ENCODE measurements around the gene ANO5. TPM values are rescaled to one million over a fixed set of nuclear protein-coding genes. Genes with fewer than 3 reads are reported as not detected.
"Not testable (repeated sequence)": the region's sequence is repeated elsewhere in the genome, so short reads cannot be mapped to it uniquely, and the experiment has no call there.

The ANO5 gene
- total RNA-seq, 1 experiment from 2014 or later: 1.8 TPM

DNA sequence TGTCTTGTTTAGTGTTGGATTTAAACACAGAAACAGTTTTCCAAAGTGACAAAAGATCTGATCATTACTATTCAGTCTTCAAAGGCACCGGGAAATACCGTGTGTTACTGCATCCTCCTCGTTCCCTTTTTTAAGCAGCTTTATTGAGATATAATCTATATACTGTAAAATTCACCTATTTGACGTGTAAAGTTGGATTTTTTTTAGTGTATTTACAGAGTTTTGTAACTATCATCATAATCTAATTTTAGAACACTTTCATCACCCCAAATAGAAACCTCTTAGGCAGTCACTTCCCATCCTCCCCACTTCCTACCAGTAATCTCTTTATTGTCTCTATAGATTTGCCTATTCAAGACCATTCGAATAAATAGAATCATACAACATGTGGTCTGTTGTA is 1.4 kb downstream of the ANO5 start:
- in situ Hi-C loops (cut with HindIII; ENCODE audit: low pct_unique_long_range_greater_than_20kb, low sequenced_read_pairs): no loop called here
- DNase-seq (ENCODE audit: low read depth): no peak

DNA sequence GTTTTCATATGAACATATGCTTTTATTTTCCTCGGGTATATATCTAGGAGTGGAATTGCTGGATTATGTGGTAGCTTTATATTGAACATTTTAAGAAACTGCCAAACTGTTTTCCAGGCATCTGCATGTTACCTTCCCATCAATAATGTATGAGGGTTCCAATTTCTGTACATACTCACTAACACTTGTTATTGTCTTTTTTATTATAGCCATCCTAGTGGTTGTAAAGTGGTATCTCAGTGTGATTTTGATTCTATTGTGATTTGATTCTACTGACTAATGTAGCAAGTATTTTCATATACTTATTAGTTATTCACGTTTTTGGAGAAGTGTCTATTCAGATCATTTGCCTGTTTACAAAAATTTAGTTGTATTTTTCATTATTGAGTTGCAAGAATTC is 2.0 kb downstream of the ANO5 start:
- DNase-seq (ENCODE audit: low read depth): no peak
- in situ Hi-C loops (cut with HindIII; ENCODE audit: low pct_unique_long_range_greater_than_20kb, low sequenced_read_pairs): no loop called here

DNA sequence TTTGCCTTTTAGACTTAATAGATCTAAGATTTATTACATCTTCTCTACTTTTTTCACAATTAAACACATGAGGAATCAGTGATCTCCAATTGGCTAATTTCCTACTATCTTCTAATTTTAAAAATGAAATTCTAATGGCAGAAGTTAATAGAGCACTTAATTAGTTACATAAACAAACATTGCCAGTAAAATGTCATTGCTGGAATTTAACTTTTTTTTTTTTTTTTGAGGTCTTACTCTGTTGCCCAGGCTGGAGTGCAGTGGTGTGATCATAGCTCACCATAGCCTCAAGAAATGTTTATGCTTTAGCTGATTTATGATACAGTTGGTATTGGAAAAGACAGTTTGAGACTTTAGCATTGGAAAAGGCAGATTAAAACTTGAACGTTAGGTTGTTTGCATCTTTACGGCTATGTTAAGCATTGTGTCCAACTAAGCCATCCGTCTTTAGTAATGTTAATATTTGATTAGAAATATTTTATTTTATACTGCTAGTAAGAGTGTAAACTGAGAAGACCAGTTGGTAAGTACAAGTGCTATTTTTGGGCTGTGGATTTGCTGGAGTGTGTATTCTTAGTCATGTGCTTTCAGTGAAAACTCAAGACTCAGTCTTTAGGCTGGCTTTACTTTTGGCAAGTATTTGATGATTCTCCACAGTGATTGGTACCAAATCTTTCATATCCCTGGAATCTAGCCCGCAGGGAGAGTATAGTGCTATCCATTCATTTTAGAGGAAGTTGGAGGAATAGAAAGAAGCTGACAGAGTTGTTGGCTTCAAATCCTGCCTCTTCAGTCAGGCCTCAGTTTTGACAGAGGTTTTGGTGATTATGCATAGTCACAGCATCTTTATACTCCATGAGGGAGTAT is 4.5 kb downstream of the ANO5 start:
- in situ Hi-C loops (cut with HindIII; ENCODE audit: low pct_unique_long_range_greater_than_20kb, low sequenced_read_pairs): no loop called here

DNA sequence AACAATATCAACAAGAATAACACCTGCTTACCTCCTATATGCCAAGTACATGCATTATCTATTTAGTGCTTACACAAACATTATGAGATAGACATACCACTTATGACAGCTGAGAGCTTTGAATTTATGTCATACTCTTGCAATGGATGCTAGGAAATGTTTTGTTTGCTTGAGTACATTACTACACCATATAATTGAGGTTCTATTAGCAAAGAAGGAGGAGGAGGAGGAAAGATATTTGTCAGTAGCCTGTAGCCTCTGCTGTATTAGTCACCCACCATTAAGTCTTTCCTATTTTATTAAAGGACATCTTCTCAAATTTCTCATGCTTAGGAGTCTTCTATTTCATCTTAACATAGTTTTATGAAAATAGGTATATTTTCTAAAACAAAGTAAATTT is 6.4 kb downstream of the ANO5 start:
- in situ Hi-C loops (cut with HindIII; ENCODE audit: low pct_unique_long_range_greater_than_20kb, low sequenced_read_pairs): no loop called here
- no peak for DNase-seq (ENCODE audit: low read depth)

More for the DNA sequence above, 4.5 kb downstream of the ANO5 start:
- DNase-seq (ENCODE audit: low read depth): no peak

DNA sequence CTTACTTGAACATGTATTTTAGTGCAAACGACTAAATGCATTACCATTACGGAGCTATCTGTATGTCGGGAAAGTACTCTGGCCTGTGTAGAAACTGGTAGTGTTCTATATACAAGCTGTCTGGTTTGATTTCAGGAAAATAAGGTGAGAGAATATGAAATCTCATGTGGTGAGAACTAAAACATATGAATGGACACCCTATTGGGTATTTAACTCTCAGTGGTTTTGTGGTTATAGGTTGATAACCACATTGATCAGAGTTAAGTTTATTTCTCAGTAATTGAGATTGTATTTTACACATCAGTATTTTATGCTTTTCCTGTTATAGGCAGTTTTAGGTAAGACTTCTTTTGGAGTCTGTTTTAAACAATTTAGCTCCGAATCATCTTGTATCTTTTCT is 10.4 kb downstream of the ANO5 start:
- DNase-seq (ENCODE audit: low read depth): no peak
- in situ Hi-C loops (cut with HindIII; ENCODE audit: low pct_unique_long_range_greater_than_20kb, low sequenced_read_pairs): no loop called here

DNA sequence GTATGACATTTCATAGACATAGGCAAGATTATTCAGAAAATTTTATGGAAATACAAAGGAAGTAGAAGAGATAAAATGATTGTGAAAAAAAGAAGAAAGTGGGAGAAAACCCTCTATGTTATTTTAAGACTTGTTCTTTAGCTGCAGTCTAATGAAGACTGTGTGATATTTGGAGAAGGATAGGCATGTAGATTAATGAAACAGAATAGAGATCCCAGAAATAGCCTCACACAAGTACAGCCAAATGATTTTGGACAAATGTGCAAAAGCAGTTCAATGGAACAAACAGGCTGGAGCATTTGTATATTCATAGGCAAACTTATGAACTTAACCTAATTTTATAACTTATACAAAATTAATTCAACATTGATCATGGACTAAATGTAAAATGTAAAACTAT is 14.3 kb downstream of the ANO5 start:
- in situ Hi-C loops (cut with HindIII; ENCODE audit: low pct_unique_long_range_greater_than_20kb, low sequenced_read_pairs): no loop called here
- DNase-seq (ENCODE audit: low read depth): no peak

DNA sequence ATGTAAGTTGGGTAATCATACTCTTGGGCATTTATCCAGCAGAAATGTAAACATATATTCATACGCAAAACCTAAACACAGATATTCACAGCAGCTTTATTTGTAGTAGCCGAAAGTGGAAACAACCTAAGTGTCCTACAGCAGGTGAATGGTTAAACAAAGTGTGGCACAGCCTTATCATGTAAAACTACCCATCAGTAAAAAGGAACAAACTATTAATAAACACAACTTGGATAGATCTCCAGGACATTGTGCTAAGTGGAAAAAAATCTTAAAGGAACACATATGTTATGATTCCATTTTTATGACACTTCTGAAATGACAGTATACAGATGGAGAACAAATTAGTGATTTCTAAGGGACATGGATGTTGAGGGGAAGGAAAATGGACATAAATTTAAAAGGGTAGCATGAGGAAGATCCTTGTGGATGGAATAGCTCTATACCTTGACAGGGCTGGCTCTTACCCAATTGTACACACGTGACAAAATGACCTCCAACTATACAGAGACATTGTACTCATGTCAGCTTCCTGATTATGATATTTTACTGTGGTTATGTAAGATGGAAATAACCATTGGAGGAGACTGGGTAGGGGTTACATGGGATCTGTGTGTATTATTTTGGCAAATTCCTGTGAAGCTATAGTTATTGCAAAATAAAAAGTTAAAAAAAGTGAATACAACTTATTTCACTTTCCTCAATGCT is 15.4 kb downstream of the ANO5 start:
- in situ Hi-C loops (cut with HindIII; ENCODE audit: low pct_unique_long_range_greater_than_20kb, low sequenced_read_pairs): no loop called here
- DNase-seq (ENCODE audit: low read depth): no peak

DNA sequence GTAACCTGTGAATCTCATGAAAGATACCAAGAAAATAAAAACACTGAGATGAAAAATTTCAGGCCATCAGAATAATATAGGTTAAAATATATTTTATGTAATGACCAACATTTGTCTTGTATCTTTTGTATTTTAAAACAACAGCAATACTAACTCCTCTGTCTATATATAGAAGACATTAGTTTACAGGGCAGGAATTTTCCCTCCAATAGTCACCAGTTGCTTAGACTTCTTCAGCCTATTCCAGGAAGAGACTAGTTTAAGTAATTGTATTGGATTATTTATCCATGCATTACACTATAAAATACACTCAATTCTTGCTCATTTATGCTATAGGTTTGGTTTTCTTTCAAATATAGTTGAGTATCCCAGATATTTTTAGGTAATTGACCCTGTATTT is 24.1 kb downstream of the ANO5 start:
- no peak for DNase-seq (ENCODE audit: low read depth)
- in situ Hi-C loops (cut with HindIII; ENCODE audit: low pct_unique_long_range_greater_than_20kb, low sequenced_read_pairs): no loop called here

DNA sequence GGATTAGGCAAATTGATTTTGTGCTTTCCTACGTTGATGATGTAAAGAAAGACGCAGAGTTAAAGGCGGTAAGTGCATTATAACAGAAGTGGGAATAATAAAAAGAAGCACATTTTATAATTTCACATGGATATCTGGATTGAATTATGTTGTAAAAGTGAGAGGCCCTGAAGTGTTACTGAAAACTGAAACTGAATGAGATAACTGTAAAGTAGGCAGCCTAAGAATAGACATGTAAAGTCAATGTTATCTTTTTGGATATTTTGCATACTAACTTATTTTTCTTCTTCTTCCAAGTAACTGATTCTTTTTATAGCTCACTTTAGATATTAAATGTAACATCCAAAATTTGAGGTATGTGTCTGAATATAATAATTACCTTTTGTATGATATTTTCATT is 28.3 kb downstream of the ANO5 start:
- no peak for DNase-seq (ENCODE audit: low read depth)
- in situ Hi-C loops (cut with HindIII; ENCODE audit: low pct_unique_long_range_greater_than_20kb, low sequenced_read_pairs): no loop called here

DNA sequence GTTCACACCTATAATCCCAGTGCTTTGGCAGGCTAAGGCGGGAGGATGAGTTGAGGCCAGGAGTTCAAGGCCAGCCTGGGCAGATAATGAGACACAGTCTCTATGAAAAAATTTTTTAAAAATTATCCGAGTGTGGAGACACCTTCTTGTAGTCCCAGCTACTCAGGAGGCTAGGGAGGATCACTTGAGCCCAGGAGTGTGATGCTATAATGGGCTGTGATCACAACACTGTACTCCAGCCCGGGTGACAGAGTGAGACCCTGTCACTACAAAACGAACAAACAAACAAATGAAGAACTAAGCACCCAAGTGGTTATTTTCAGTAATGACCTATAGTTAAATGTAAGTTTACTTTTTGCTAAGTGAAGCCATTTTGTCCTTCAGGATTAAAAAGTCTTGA is 32.3 kb downstream of the ANO5 start:
- no peak for DNase-seq (ENCODE audit: low read depth)
- in situ Hi-C loops (cut with HindIII; ENCODE audit: low pct_unique_long_range_greater_than_20kb, low sequenced_read_pairs): no loop called here

DNA sequence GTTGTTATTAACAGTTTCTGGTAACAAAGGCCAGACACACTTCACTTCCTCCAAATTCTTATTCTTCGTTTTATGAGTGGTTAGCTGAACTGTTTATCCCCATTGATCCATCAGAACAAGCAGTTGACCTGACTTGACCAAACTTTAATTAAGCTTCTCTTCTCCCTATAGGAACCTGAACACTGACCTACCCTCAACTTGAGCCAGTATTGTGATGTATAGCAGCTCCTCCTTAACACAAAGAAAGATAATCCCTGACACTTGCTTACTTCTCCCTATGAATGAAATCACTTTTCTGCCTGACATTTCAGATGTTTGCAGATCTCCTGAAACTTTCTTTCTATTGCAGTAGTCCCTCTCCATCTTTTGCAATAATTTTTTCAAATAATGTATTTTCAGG is 41.9 kb downstream of the ANO5 start:
- in situ Hi-C loops (cut with HindIII; ENCODE audit: low pct_unique_long_range_greater_than_20kb, low sequenced_read_pairs): no loop called here
- DNase-seq (ENCODE audit: low read depth): no peak

DNA sequence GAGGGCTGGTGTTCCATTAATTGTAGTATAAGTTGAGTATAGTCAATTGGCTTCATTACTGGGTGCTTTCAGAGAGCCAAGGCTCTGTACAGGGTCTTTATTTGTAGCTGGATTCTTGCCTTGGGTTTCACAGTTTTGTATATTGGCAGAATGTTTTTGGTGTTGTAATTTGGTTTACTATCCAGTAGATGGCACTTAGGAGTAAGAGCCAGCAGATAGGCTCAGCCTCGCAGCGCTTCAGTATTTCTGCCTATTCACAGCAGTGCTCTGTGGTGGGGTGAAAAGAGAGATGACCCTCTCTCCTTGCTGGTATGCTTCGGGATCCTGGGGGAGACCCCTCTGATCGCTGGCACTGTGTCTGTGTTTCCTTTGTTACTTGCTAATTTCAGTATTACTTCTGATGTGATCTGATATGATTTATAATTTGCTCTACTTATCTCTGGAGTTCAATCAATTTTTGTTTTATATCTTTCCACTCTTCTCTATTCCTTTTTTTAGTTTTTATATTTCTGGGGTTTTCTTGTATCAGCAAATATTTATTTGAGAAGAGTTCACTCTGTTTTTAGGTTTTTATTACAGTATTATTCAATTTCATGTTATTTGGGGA is 52.2 kb downstream of the ANO5 start:
- peak; percentile 12 for DNase-seq (ENCODE audit: low read depth)

DNA sequence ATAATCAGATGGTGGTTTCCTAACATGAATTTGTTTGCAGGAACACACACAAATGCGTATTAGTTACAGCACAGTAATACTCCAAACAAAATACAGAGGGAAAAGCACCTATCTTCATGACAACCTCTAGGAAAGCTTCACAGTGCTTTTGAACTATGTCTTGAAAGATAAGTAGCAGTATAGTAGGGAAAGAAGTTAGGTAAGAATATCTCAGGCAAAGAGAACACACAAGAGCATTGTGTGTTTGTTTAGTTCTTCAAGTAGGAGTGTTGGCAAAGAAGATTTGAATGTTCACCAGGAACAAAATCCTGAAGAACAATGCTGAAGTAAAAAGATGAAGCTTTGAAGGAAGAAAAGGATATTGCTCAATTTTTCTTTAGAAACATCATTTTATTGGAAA is 54.1 kb downstream of the ANO5 start:
- in situ Hi-C loops (cut with HindIII; ENCODE audit: low pct_unique_long_range_greater_than_20kb, low sequenced_read_pairs): no loop called here
- no peak for DNase-seq (ENCODE audit: low read depth)

More for the DNA sequence above, 52.2 kb downstream of the ANO5 start:
- in situ Hi-C loops (cut with HindIII; ENCODE audit: low pct_unique_long_range_greater_than_20kb, low sequenced_read_pairs): no loop called here

DNA sequence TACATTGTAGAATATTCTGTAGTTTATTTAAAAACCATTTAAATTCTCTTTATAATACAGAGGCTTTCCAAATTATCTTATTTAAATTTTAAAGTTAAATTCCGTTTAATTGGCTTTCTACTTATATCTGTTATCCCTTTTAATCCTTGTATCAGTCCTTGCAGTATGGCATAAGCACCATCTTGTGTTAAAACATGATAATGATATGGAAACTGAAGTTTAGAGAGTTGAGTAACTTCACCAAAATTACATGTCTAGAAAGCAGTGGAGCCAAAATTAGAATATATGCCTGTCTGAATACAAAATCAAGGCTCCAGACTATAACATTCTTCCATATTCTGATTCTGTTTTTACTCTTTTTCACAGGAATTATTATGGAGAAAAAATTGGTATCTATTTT is 57.0 kb downstream of the ANO5 start:
- no peak for DNase-seq (ENCODE audit: low read depth)
- in situ Hi-C loops (cut with HindIII; ENCODE audit: low pct_unique_long_range_greater_than_20kb, low sequenced_read_pairs): no loop called here

DNA sequence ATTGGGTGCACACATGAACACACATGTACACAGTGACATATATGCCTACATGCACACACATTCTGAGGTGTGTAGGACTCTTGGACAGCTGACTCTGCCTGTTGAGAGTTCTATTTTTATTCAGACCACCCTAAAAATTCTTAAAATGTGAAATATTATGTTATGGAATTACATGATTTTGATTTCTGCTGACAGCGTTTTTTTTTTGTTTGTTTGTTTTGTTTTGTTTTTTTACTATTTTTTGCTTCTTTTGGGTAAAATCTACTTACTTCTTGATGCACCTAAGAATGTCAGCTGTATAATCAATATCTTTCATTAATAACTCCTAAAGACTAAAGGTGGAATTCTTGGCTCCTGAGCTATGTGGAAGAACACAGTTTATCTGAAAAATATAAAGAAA is 64.0 kb downstream of the ANO5 start:
- in situ Hi-C loops (cut with HindIII; ENCODE audit: low pct_unique_long_range_greater_than_20kb, low sequenced_read_pairs): no loop called here

DNA sequence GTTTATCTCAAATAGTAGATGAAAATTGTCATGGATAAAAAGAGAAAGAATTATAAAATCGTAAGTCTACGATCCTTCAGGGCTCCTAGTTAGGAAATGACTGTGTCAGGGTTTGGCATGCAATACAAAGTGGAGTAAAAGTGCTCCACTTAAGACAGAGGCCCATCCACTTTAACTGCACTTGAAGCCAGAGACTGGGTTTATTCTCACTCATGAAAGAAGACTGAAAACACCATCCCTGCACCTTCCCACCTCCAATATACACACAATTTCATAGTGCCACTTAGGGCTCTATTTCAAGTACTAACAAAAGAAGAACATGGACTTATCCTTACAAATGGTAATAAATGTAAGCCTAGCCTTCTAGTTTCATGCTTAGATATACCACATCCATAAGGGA is 70.7 kb downstream of the ANO5 start:
- in situ Hi-C loops (cut with HindIII; ENCODE audit: low pct_unique_long_range_greater_than_20kb, low sequenced_read_pairs): no loop called here

More for the DNA sequence above, 64.0 kb downstream of the ANO5 start:
- DNase-seq (ENCODE audit: low read depth): no peak

DNA sequence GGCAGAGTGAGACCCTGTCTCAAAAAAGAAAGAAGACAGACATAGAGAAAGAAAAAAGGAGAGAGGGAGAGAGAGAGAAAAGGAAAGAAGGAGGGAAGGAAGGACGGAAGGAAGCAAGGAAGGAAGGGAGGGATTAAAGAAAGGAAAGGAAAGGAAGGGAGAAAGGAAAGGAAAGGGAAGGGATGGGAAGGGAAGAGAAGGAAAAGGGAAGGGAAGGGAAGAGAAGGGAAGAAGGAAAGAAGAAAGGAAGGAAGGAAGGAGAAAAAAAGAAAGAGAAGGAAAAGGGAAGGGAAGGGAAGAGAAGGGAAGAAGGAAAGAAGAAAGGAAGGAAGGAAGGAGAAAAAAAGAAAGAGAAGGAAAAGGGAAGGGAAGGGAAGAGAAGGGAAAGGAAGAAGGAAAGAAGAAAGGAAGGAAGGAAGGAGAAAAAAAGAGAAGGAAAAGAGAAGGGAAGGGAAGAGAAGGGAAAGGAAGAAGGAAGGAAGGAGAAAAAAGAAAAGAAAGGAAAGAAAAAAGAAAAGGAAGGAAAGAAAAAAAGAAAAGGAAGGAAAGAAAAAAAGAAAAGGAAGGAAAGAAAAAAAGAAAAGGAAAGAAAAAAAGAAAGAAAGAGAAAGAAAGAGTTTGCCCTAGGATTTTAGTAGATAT is 76.2 kb downstream of the ANO5 start:
- in situ Hi-C loops (cut with HindIII; ENCODE audit: low pct_unique_long_range_greater_than_20kb, low sequenced_read_pairs); DNase-seq (ENCODE audit: low read depth): not testable (repeated sequence)

More for the DNA sequence above, 70.7 kb downstream of the ANO5 start:
- DNase-seq (ENCODE audit: low read depth): no peak

DNA sequence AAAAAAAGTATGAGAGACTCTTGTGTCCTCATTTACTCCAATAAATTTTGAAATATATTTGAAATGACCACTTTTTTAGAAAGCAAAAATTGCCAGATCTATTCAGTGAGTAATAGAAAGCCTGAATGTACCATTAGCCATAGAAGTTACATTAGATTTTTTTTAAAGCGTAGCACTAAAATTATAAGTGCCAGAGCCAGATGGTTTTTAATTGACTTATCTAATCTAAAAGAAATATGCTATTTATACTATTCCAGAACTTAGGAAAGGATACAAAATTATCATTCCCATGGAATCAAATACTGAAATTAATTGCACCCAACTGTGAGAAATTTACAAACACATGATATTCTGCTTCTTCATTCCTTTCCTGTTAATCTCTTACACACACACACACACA is 80.9 kb downstream of the ANO5 start:
- DNase-seq (ENCODE audit: low read depth): no peak
- in situ Hi-C loops (cut with HindIII; ENCODE audit: low pct_unique_long_range_greater_than_20kb, low sequenced_read_pairs): no loop called here

DNA sequence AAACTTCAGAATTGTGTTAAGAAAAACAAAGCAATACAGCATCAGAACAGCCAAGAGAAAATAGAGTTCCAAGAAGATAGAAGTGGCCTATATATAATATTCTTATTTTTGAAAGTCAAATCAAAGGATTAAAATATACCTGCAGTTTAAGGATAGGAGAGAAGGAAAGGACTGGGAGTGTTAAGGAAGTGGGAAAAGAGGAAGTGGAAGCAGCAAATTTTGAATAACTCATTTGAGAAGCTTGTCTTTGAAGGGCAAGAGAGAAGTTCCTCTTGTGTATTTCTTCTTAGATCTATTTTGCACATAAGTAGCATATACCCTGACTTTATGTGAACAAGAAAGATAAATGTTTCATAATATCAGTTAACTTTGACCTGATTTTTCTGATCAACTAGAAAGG is 82.7 kb downstream of the ANO5 start:
- no peak for DNase-seq (ENCODE audit: low read depth)
- in situ Hi-C loops (cut with HindIII; ENCODE audit: low pct_unique_long_range_greater_than_20kb, low sequenced_read_pairs): no loop called here
